Activated CD8-positive, alpha-beta T cell treated with anti-CD3 and anti-CD28 coated beads, Interleukin-2, amount 10 ng/mL, durations not matched to agents 7 days and 5 days (primary cell): ENCODE data around the gene AKR1E2. TPM values are rescaled to one million over a fixed set of nuclear protein-coding genes. Genes with fewer than 3 reads are reported as not detected.

ENCODE experiments used
- ATAC-seq: fragments of 150-1000 bp; cut with Tn5 transposase; one replicate; pipeline ENCODE4 v1.10.0; 2021; ENCODE audit warnings: moderate library complexity
- CTCF ChIA-PET: fragments of 350-600 bp; sonication (Branson Sonifier 250); formaldehyde crosslinking; loops from one replicate; lab custom pipeline; 2021; ENCODE audit warnings: antibody characterized with exemption; lab: Charles Lee
- POLR2A ChIA-PET: fragments of 350-600 bp; sonication (Branson Sonifier 250); formaldehyde crosslinking; loops from one replicate; lab custom pipeline; 2021; ENCODE audit warnings: antibody characterized with exemption; lab: Charles Lee
- DNase-seq: peaks from one replicate; pipeline ENCODE4 v3.0.0-alpha.2; 2020
- H3K27ac Mint-ChIP-seq: one replicate; pipeline ENCODE4 v1.8.0; 2021; ENCODE audit warnings: mild to moderate bottlenecking, mixed read lengths
- H3K27me3 Mint-ChIP-seq: one replicate; pipeline ENCODE4 v1.8.0; 2021; ENCODE audit warnings: low read depth, mixed read lengths
- H3K36me3 Mint-ChIP-seq: one replicate; pipeline ENCODE4 v1.8.0; 2021; ENCODE audit warnings: low read depth, mixed read lengths
- H3K4me1 Mint-ChIP-seq: one replicate; pipeline ENCODE4 v1.8.0; 2021; ENCODE audit warnings: low read depth, mixed read lengths
- H3K4me3 Mint-ChIP-seq: one replicate; pipeline ENCODE4 v1.8.0; 2021; ENCODE audit warnings: mild to moderate bottlenecking, mixed read lengths
- H3K9me3 Mint-ChIP-seq: one replicate; pipeline ENCODE4 v1.8.0; 2022; ENCODE audit warnings: mixed read lengths; ENCODE audit not compliant: insufficient read depth
- total RNA-seq, 2 experiments: library from RNA; stranded (reverse); gene quantifications; one replicate each; pipeline ENCODE4 v1.2.3, GENCODE V29; 2021

Gene AKR1E2
- total RNA-seq, 2 experiments from 2014 or later = 6.5 to 8.9 TPM

- ATAC-seq = no peak
- peaks cover 26% of the 10 kb centered on the region for H3K4me1 Mint-ChIP-seq
- H3K4me3 Mint-ChIP-seq = no peak overlapping the region
- peaks cover 2% of the 10 kb centered on the region for H3K36me3 Mint-ChIP-seq
- no peak overlapping the region for H3K27ac Mint-ChIP-seq
- ChIA-PET POLR2A (interaction anchor here (0.6 kb wide), 1 partner anchor 9 kb away, joined by 3 read pairs; no protein-coding TSS in a partner anchor), CTCF (interaction anchor here (0.9 to 2.3 kb wide), 3 partner anchors 10 to 19 kb away, joined by 3 to 10 read pairs (median 4); no protein-coding TSS in a partner anchor)
- H3K9me3 Mint-ChIP-seq = no peaks in the 10 kb centered on the region
- no peak for DNase-seq
- H3K27me3 Mint-ChIP-seq = peaks cover 20% of the 10 kb centered on the region
Measured at GRCh38 chr10:4831091-4831490, 5.1 kb downstream of the AKR1E2 start.

GRCh38 chr10:4833286-4833685, 7.3 kb downstream of the AKR1E2 start:
- CTCF ChIA-PET = interaction anchor here (1.0 to 1.1 kb wide), 2 partner anchors 18 to 149 kb away, joined by 3 to 7 read pairs; no protein-coding TSS in a partner anchor
- POLR2A ChIA-PET = no interaction called here
- Mint-ChIP-seq H3K27ac (peak overlapping the region; percentile 21), H3K4me1 (peaks cover 25% of the 10 kb centered on the region), H3K9me3 (no peaks in the 10 kb centered on the region), H3K4me3 (no peak overlapping the region), H3K36me3 (peaks cover 6% of the 10 kb centered on the region), H3K27me3 (peaks cover 9% of the 10 kb centered on the region)
- peak; percentile 1 for DNase-seq
- no peak for ATAC-seq

GRCh38 chr10:4834898-4835405, 8.9 kb downstream of the AKR1E2 start:
- ATAC-seq (no peak), DNase-seq (no peak)
- H3K4me3 Mint-ChIP-seq = no peak overlapping the region
- no peaks in the 10 kb centered on the region for H3K9me3 Mint-ChIP-seq
- H3K36me3 Mint-ChIP-seq = peaks cover 6% of the 10 kb centered on the region
- ChIA-PET POLR2A (interaction anchor here (0.5 kb wide), 1 partner anchor 595 kb away, joined by 3 read pairs; no protein-coding TSS in a partner anchor), CTCF (interaction anchor here (3.5 to 7.8 kb wide), 2 partner anchors 14 to 19 kb away, joined by 31 to 61 read pairs; no protein-coding TSS in a partner anchor)
- peak overlapping the region; percentile 39 for H3K27ac Mint-ChIP-seq
- peaks cover 1% of the 10 kb centered on the region for H3K27me3 Mint-ChIP-seq
- H3K4me1 Mint-ChIP-seq = peaks cover 25% of the 10 kb centered on the region

GRCh38 chr10:4835494-4835918, 9.5 kb downstream of the AKR1E2 start:
- no peak overlapping the region for H3K4me3 Mint-ChIP-seq

GRCh38 chr10:4836416-4836969, 10.5 kb downstream of the AKR1E2 start:
- peaks cover 6% of the 10 kb centered on the region for H3K36me3 Mint-ChIP-seq
- ATAC-seq (no peak), DNase-seq (no peak)
- H3K4me3 Mint-ChIP-seq = no peak overlapping the region
- H3K4me1 Mint-ChIP-seq = peaks cover 25% of the 10 kb centered on the region
- no peaks in the 10 kb centered on the region for H3K9me3 Mint-ChIP-seq
- H3K27ac Mint-ChIP-seq = peak overlapping the region; percentile 77
- ChIA-PET POLR2A (no interaction called here), CTCF (interaction anchor here (0.9 to 7.8 kb wide), 3 partner anchors 12 to 21 kb away, joined by 3 to 61 read pairs (median 31); no protein-coding TSS in a partner anchor)
- no peaks in the 10 kb centered on the region for H3K27me3 Mint-ChIP-seq

More at GRCh38 chr10:4835494-4835918, 9.5 kb downstream of the AKR1E2 start:
- H3K27me3 Mint-ChIP-seq = no peaks in the 10 kb centered on the region
- peaks cover 6% of the 10 kb centered on the region for H3K36me3 Mint-ChIP-seq
- H3K27ac Mint-ChIP-seq = peak overlapping the region; percentile 87
- H3K4me1 Mint-ChIP-seq = peaks cover 25% of the 10 kb centered on the region
- H3K9me3 Mint-ChIP-seq = no peaks in the 10 kb centered on the region
- POLR2A ChIA-PET = interaction anchor here (0.5 kb wide), 1 partner anchor 594 kb away, joined by 3 read pairs; no protein-coding TSS in a partner anchor
- peak; percentile 38 for DNase-seq
- CTCF ChIA-PET = interaction anchor here (0.9 to 7.8 kb wide), 3 partner anchors 13 to 20 kb away, joined by 3 to 61 read pairs (median 31); no protein-coding TSS in a partner anchor
- peak; percentile 65 for ATAC-seq

- peaks cover 6% of the 10 kb centered on the region for H3K36me3 Mint-ChIP-seq
- no peak for ATAC-seq
- DNase-seq = no peak
- H3K9me3 Mint-ChIP-seq = no peaks in the 10 kb centered on the region
- POLR2A ChIA-PET = no interaction called here
- CTCF ChIA-PET = interaction anchor here (3.5 to 7.8 kb wide), 2 partner anchors 11 to 22 kb away, joined by 31 to 61 read pairs; no protein-coding TSS in a partner anchor
- H3K4me3 Mint-ChIP-seq = no peak overlapping the region
- H3K27ac Mint-ChIP-seq = no peak overlapping the region
- peaks cover 25% of the 10 kb centered on the region for H3K4me1 Mint-ChIP-seq
- no peaks in the 10 kb centered on the region for H3K27me3 Mint-ChIP-seq
Measured at GRCh38 chr10:4837551-4837950, 11.5 kb downstream of the AKR1E2 start.

- Mint-ChIP-seq H3K27ac (no peak overlapping the region), H3K27me3 (no peaks in the 10 kb centered on the region), H3K36me3 (peaks cover 6% of the 10 kb centered on the region), H3K4me3 (no peak overlapping the region), H3K4me1 (peaks cover 25% of the 10 kb centered on the region), H3K9me3 (no peaks in the 10 kb centered on the region)
- ATAC-seq (no peak), DNase-seq (no peak)
- CTCF ChIA-PET = interaction anchor here (0.8 to 7.8 kb wide), 4 partner anchors 10 to 446 kb away, joined by 3 to 61 read pairs (median 5); no protein-coding TSS in a partner anchor
- POLR2A ChIA-PET = interaction anchor here (1.0 kb wide), 1 partner anchor 14 kb away, joined by 3 read pairs; no protein-coding TSS in a partner anchor
Measured at GRCh38 chr10:4838743-4839142, 12.7 kb downstream of the AKR1E2 start.

GRCh38 chr10:4839353-4839752, 13.3 kb downstream of the AKR1E2 start:
- POLR2A ChIA-PET = no interaction called here
- CTCF ChIA-PET = interaction anchor here (2.4 to 7.8 kb wide), 2 partner anchors 9 to 24 kb away, joined by 6 to 61 read pairs; no protein-coding TSS in a partner anchor

GRCh38 chr10:4840151-4840550, 14.1 kb downstream of the AKR1E2 start:
- CTCF ChIA-PET = interaction anchor here (2.4 to 7.8 kb wide), 2 partner anchors 9 to 25 kb away, joined by 6 to 61 read pairs; no protein-coding TSS in a partner anchor
- no peak for ATAC-seq
- Mint-ChIP-seq H3K27ac (no peak overlapping the region), H3K4me3 (no peak overlapping the region), H3K4me1 (peaks cover 18% of the 10 kb centered on the region), H3K27me3 (no peaks in the 10 kb centered on the region), H3K9me3 (no peaks in the 10 kb centered on the region), H3K36me3 (peaks cover 6% of the 10 kb centered on the region)
- POLR2A ChIA-PET = no interaction called here
- DNase-seq = no peak

More at GRCh38 chr10:4839353-4839752, 13.3 kb downstream of the AKR1E2 start:
- Mint-ChIP-seq H3K4me1 (peaks cover 24% of the 10 kb centered on the region), H3K4me3 (no peak overlapping the region), H3K9me3 (no peaks in the 10 kb centered on the region), H3K36me3 (peaks cover 6% of the 10 kb centered on the region), H3K27ac (no peak overlapping the region), H3K27me3 (no peaks in the 10 kb centered on the region)
- DNase-seq = no peak
- ATAC-seq = no peak

GRCh38 chr10:4843525-4844180, 17.6 kb downstream of the AKR1E2 start:
- H3K27ac Mint-ChIP-seq = no peak overlapping the region
- H3K4me1 Mint-ChIP-seq = no peaks in the 10 kb centered on the region
- DNase-seq (no peak), ATAC-seq (no peak)
- H3K4me3 Mint-ChIP-seq = no peak overlapping the region
- ChIA-PET POLR2A (no interaction called here), CTCF (interaction anchor here (0.9 kb wide), 1 partner anchor 29 kb away, joined by 6 read pairs; no protein-coding TSS in a partner anchor)
- H3K27me3 Mint-ChIP-seq = no peaks in the 10 kb centered on the region
- H3K9me3 Mint-ChIP-seq = no peaks in the 10 kb centered on the region
- H3K36me3 Mint-ChIP-seq = no peaks in the 10 kb centered on the region

GRCh38 chr10:4844864-4845263, 18.9 kb downstream of the AKR1E2 start:
- CTCF ChIA-PET = no interaction called here
- ATAC-seq = no peak
- H3K36me3 Mint-ChIP-seq = no peaks in the 10 kb centered on the region
- no peaks in the 10 kb centered on the region for H3K27me3 Mint-ChIP-seq
- H3K27ac Mint-ChIP-seq = no peak overlapping the region
- DNase-seq = no peak
- H3K4me3 Mint-ChIP-seq = no peak overlapping the region
- H3K9me3 Mint-ChIP-seq = no peaks in the 10 kb centered on the region
- POLR2A ChIA-PET = no interaction called here
- H3K4me1 Mint-ChIP-seq = peaks cover 6% of the 10 kb centered on the region
